OCI-LY1 (cell line): ENCODE data around the gene ZDHHC4.

Experiments used
- H2AFZ ChIP-seq: fragments of 200-600 bp; sonication (generic), shearing (Covaris generic); 2 replicates; pipeline ENCODE4 v1.6.0; 2014; ENCODE audit warnings: antibody characterized with exemption, mild to moderate bottlenecking, low read length
- H3F3A ChIP-seq: fragments of 200-600 bp; sonication (generic), shearing (Covaris generic); 2 replicates; pipeline ENCODE4 v1.6.0; 2014; ENCODE audit warnings: mild to moderate bottlenecking, antibody characterized with exemption, low read length, moderate library complexity; ENCODE audit not compliant: insufficient read depth
- H3K27ac ChIP-seq: fragments of 200-600 bp; sonication (generic); 2 replicates; pipeline ENCODE4 v1.5.1; 2014; ENCODE audit warnings: low read length, mixed run types, mild to moderate bottlenecking, low read depth; ENCODE audit not compliant: poor library complexity, severe bottlenecking
- H3K27me3 ChIP-seq: fragments of 200-600 bp; sonication (generic); 2 replicates; pipeline ENCODE4 v1.6.0; 2014; ENCODE audit warnings: antibody characterized with exemption, mild to moderate bottlenecking, low read length, moderate library complexity; ENCODE audit not compliant: insufficient read depth
- H3K36me3 ChIP-seq: fragments of 200-600 bp; sonication (generic); 2 replicates; pipeline ENCODE4 v1.6.1; 2014; ENCODE audit warnings: mild to moderate bottlenecking, antibody characterized with exemption, low read length, moderate library complexity, mixed read lengths; ENCODE audit not compliant: insufficient read depth
- H3K4me1 ChIP-seq: fragments of 200-600 bp; sonication (generic); 2 replicates; pipeline ENCODE4 v1.5.1; 2014; ENCODE audit warnings: mild to moderate bottlenecking, low read length, moderate library complexity; ENCODE audit not compliant: insufficient read depth, severe bottlenecking
- H3K4me2 ChIP-seq: fragments of 200-600 bp; sonication (generic), shearing (Covaris generic); 2 replicates; pipeline ENCODE4 v1.6.1; 2014; ENCODE audit warnings: low read length
- H3K4me3 ChIP-seq: fragments of 200-600 bp; sonication (generic); 2 replicates; pipeline ENCODE4 v1.5.1; 2014; ENCODE audit warnings: low read length, low read depth, mild to moderate bottlenecking, mixed read lengths; ENCODE audit not compliant: poor library complexity, severe bottlenecking
- H3K79me2 ChIP-seq: fragments of 200-600 bp; shearing (Covaris generic); 2 replicates; pipeline ENCODE4 v1.6.1; 2016; ENCODE audit warnings: mixed run types, low read length, mixed read lengths; ENCODE audit not compliant: insufficient read depth
- H3K9ac ChIP-seq: fragments of 200-600 bp; sonication (generic), shearing (Covaris generic); 2 replicates; pipeline ENCODE4 v1.6.1; 2014; ENCODE audit warnings: mild to moderate bottlenecking, low read length, mixed read lengths
- H3K9me2 ChIP-seq: fragments of 200-600 bp; sonication (generic), shearing (Covaris generic); 2 replicates; pipeline ENCODE4 v1.6.1; 2014; ENCODE audit warnings: low read depth, mild to moderate bottlenecking, low read length, mixed read lengths
- H3K9me3 ChIP-seq: fragments of 200-600 bp; shearing (Covaris generic); 2 replicates; pipeline ENCODE4 v1.6.1; 2014; ENCODE audit warnings: low read length, mixed read lengths
- H4K20me1 ChIP-seq: fragments of 200-600 bp; sonication (generic), shearing (Covaris generic); 2 replicates; pipeline ENCODE4 v1.6.0; 2016; ENCODE audit warnings: mild to moderate bottlenecking, low read length; ENCODE audit not compliant: insufficient read depth
- EZH2 ChIP-seq: fragments of 200-600 bp; sonication (generic), shearing (Covaris generic); IDR thresholded peaks from 2 replicates; pipeline ENCODE4 v1.8.0; 2017; ENCODE audit warnings: borderline replicate concordance, mixed run types, mild to moderate bottlenecking, antibody characterized with exemption, low read length, moderate library complexity, mixed read lengths
- TF ChIP-seq, protein P1 (sequence below): fragments of 200-600 bp; sonication (generic), shearing (Covaris generic); IDR thresholded peaks from 2 replicates; pipeline ENCODE4 v1.5.1; 2017; ENCODE audit warnings: mild to moderate bottlenecking, antibody characterized with exemption, low read length, moderate library complexity, mixed read lengths

The ZDHHC4 gene

DNA sequence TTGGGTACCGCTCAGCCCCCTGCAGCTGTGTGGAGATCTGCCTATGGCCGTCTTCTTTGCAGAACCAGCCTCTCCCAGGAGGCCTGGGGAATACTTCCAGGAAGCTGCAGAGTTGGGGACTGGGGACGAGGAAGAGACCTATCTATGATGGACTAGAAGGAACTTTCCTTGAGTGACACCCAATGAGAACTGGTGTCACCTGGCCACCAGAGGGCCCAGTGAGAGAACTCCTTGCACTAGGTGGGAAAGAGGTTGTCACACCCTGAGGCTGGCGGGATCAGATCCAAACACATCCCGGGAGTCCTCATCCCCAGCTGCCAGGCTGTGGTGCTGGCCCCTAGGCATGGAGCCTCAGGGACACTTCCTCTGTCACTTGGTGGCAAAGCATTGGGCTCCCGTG lies 21.1 kb upstream of the ZDHHC4 start:
- peaks cover 7% of the 10 kb centered on the region for H3K4me1 ChIP-seq
- no peaks in the 10 kb centered on the region for H3K9me3 ChIP-seq
- no peak overlapping the region for H2AFZ ChIP-seq
- peaks cover 5% of the 10 kb centered on the region for H3K27me3 ChIP-seq
- H3K9ac ChIP-seq, result no peak overlapping the region
- no peak overlapping the region for H3K4me3 ChIP-seq
- no peaks in the 10 kb centered on the region for H3F3A ChIP-seq
- H3K4me2 ChIP-seq, result no peak overlapping the region
- H4K20me1 ChIP-seq, result no peaks in the 10 kb centered on the region
- no peak for TF ChIP-seq EZH2
- TF ChIP-seq, protein P1, sequence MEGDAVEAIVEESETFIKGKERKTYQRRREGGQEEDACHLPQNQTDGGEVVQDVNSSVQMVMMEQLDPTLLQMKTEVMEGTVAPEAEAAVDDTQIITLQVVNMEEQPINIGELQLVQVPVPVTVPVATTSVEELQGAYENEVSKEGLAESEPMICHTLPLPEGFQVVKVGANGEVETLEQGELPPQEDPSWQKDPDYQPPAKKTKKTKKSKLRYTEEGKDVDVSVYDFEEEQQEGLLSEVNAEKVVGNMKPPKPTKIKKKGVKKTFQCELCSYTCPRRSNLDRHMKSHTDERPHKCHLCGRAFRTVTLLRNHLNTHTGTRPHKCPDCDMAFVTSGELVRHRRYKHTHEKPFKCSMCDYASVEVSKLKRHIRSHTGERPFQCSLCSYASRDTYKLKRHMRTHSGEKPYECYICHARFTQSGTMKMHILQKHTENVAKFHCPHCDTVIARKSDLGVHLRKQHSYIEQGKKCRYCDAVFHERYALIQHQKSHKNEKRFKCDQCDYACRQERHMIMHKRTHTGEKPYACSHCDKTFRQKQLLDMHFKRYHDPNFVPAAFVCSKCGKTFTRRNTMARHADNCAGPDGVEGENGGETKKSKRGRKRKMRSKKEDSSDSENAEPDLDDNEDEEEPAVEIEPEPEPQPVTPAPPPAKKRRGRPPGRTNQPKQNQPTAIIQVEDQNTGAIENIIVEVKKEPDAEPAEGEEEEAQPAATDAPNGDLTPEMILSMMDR, result peak; percentile 49; the same call in 1 of the 2 replicates
- H3K36me3 ChIP-seq, result no peaks in the 10 kb centered on the region
- no peak overlapping the region for H3K27ac ChIP-seq
- H3K79me2 ChIP-seq, result no peaks in the 10 kb centered on the region
- H3K9me2 ChIP-seq, result no peaks in the 10 kb centered on the region

DNA sequence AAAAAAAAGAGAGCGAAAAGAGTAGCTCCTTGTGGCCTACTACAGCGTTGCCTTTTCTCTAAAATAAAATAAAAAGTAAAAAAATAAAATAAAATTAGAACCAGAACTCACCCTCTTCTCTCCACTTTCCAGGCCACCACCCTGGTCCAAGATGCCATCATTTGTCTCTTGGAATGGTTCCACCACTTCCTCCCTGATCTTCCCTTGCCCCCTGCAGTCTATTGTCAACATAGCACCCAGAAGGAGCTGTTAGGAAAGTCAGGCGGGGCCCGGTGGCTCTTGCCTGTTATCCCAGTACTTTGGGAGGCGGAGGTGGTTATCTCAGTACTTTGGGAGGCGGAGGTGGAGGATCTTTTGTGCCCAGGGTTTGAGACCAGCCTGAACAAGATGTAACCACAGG lies 18.4 kb upstream of the ZDHHC4 start:
- no peaks in the 10 kb centered on the region for H3K79me2 ChIP-seq
- TF ChIP-seq EZH2, result no peak
- TF ChIP-seq, protein P1, result peak; percentile 32
- H3F3A ChIP-seq, result no peaks in the 10 kb centered on the region
- no peaks in the 10 kb centered on the region for H4K20me1 ChIP-seq
- no peaks in the 10 kb centered on the region for H3K36me3 ChIP-seq
- no peak overlapping the region for H2AFZ ChIP-seq
- H3K4me2 ChIP-seq, result no peak overlapping the region
- H3K9ac ChIP-seq, result no peak overlapping the region
- H3K4me1 ChIP-seq, result peaks cover 7% of the 10 kb centered on the region
- no peak overlapping the region for H3K27ac ChIP-seq
- H3K4me3 ChIP-seq, result no peak overlapping the region
- H3K27me3 ChIP-seq, result peaks cover 5% of the 10 kb centered on the region
- no peaks in the 10 kb centered on the region for H3K9me3 ChIP-seq
- H3K9me2 ChIP-seq, result no peaks in the 10 kb centered on the region

DNA sequence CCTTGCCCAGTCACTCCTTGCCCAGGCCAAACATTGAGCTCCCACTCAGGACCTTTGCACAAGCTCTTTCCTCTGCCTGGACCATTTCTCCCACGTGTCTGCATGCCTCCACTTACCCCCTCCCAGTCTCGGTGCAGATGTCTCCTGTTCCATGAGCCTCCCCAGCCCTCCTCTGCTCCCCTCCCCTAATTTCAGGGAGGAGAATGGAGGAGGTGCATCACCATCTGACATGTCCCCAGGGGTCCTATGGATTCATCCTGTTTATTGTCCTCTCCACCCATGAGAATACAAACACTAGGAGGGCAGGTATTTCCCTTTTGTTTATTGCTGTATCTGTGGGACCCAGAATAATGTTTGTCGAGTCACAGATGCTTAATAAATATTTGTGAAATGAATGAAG lies 17.4 kb upstream of the ZDHHC4 start:
- Histone ChIP-seq H2AFZ (no peak overlapping the region), H3K27me3 (peaks cover 5% of the 10 kb centered on the region), H3K4me3 (no peak overlapping the region), H3K36me3 (no peaks in the 10 kb centered on the region), H3K9me3 (no peaks in the 10 kb centered on the region), H3K9me2 (no peaks in the 10 kb centered on the region), H3K79me2 (no peaks in the 10 kb centered on the region), H3F3A (no peaks in the 10 kb centered on the region), H3K4me2 (no peak overlapping the region), H3K27ac (no peak overlapping the region), H3K4me1 (peaks cover 3% of the 10 kb centered on the region), H3K9ac (no peak overlapping the region), H4K20me1 (no peaks in the 10 kb centered on the region)
- TF ChIP-seq, protein P1, result no peak
- TF ChIP-seq EZH2, result no peak
